Spinal cord (tissue), 10 donors: ENCODE measurements around the gene SPAG5. TPM values are rescaled to one million over a fixed set of nuclear protein-coding genes. Genes with fewer than 3 reads are reported as not detected.

Experiments used
- DNase-seq, 6 donors: peaks; one replicate each; pipeline versions ENCODE4 v3.0.0 to v3.0.0-alpha.2; 2013 to 2015; ENCODE audit warnings: low spot score in 6 of 6, low read depth in 4 of 6
- H3K27ac ChIP-seq: one replicate; pipeline ENCODE4 v1.5.1; 2013; ENCODE audit warnings: low read depth, low read length, control low read depth
- H3K27me3 ChIP-seq: one replicate; pipeline ENCODE4 v1.6.1; 2013; ENCODE audit warnings: low read length; ENCODE audit not compliant: control insufficient read depth, insufficient read depth
- H3K36me3 ChIP-seq: one replicate; pipeline ENCODE4 v1.6.1; 2013; ENCODE audit warnings: low read length; ENCODE audit not compliant: control insufficient read depth, insufficient read depth
- H3K4me1 ChIP-seq: one replicate; pipeline ENCODE4 v1.6.1; 2013; ENCODE audit warnings: low read length; ENCODE audit not compliant: control insufficient read depth, insufficient read depth
- H3K4me3 ChIP-seq: one replicate; pipeline ENCODE4 v1.5.1; 2013; ENCODE audit warnings: low read depth, low read length, control low read depth
- H3K9me3 ChIP-seq: one replicate; pipeline ENCODE4 v1.6.1; 2013; ENCODE audit warnings: low read length; ENCODE audit not compliant: control insufficient read depth, insufficient read depth
- WGBS: methylation state at CpG from one replicate; pipeline ENCODE4 v1.1.5; 2013; ENCODE audit warnings: missing lambda C conversion rate; ENCODE audit not compliant: insufficient coverage; 5-methylcytosine and 5-hydroxymethylcytosine counted together
- polyA plus RNA-seq, 2 donors: library from polyadenylated mRNA; unstranded; fragments of 120-200 nt; gene quantifications; one replicate each; pipeline ENCODE4 v1.2.1, GENCODE V29; 2013; ENCODE audit not compliant: insufficient read length in 2 of 2
- total RNA-seq, 2 donors: library from RNA; depleted of rRNA in 1 of 2; stranded (reverse); fragments of 120-200 nt in 1 of 2; fragments of >200 nt in 1 of 2; gene quantifications; one replicate each; pipeline versions ENCODE4 v1.2.3 to v1.2.4, GENCODE V29; 2013 to 2014
- donor health status: healthy.

SPAG5 gene
- total and polyA plus RNA-seq, 4 donors = 14.1 to 32.0 (median 25.8) TPM

- Histone ChIP-seq H3K4me1 (peaks cover 11% of the 10 kb centered on the region), H3K4me3 (no peak overlapping the region), H3K27me3 (no peaks in the 10 kb centered on the region), H3K36me3 (peaks cover 3% of the 10 kb centered on the region), H3K9me3 (no peaks in the 10 kb centered on the region), H3K27ac (no peak overlapping the region)
- DNase-seq = no peak
- WGBS = 92% methylated on average over 2 of the region's 2 CpGs
Observed at GRCh38 chr17:28527859-28528258, 71.0 kb downstream of the SPAG5 start.

Other genes with a start within 250 kb of the SPAG5 start
- 10 to 100 TPM; 40.3 to 84.4 TPM for gene POLDIP2, start 241.5 kb downstream of the SPAG5 start, total RNA-seq
- gene POLDIP2, start 241.5 kb downstream of the SPAG5 start, polyA plus RNA-seq = 10 to 100 TPM; 87.2 to 89.1 TPM
- not detected for gene SEBOX, start 233.8 kb downstream of the SPAG5 start, total RNA-seq
- gene SEBOX, start 233.8 kb downstream of the SPAG5 start, polyA plus RNA-seq = under 1 TPM in 1 of 2 donors, not detected in 1; 0.32 TPM
- gene VTN, start 228.7 kb downstream of the SPAG5 start, total RNA-seq = 1 to 10 TPM in 1 of 2 donors, under 1 TPM in 1; 0.40 to 3.0 TPM
- gene VTN, start 228.7 kb downstream of the SPAG5 start, polyA plus RNA-seq = 1 to 10 TPM; 2.1 to 2.9 TPM
- 10 to 100 TPM; 13.1 to 17.0 TPM for gene SARM1, start 227.3 kb downstream of the SPAG5 start, total RNA-seq
- gene SARM1, start 227.3 kb downstream of the SPAG5 start, polyA plus RNA-seq = 10 to 100 TPM; 51.5 to 52.0 TPM
- gene SLC46A1, start 192.8 kb downstream of the SPAG5 start, total RNA-seq = 10 to 100 TPM; 10.2 to 17.8 TPM
- 10 to 100 TPM; 26.2 to 32.5 TPM for gene SLC46A1, start 192.8 kb downstream of the SPAG5 start, polyA plus RNA-seq
- gene SLC13A2, start 125.4 kb downstream of the SPAG5 start, total RNA-seq = under 1 TPM in 1 of 2 donors, not detected in 1; 0.06 TPM
- gene SLC13A2, start 125.4 kb downstream of the SPAG5 start, polyA plus RNA-seq = under 1 TPM; 0.10 to 0.27 TPM
- gene FOXN1, start 92.7 kb downstream of the SPAG5 start, total RNA-seq = not detected
- gene FOXN1, start 92.7 kb downstream of the SPAG5 start, polyA plus RNA-seq = not detected
- gene UNC119, start 46.4 kb downstream of the SPAG5 start, total RNA-seq = 10 to 100 TPM; 33.1 to 58.9 TPM
- 10 to 100 TPM; 79.0 to 85.8 TPM for gene UNC119, start 46.4 kb downstream of the SPAG5 start, polyA plus RNA-seq
- 10 to 100 TPM; 34.3 to 40.4 TPM for gene PIGS, start 27.5 kb downstream of the SPAG5 start, total RNA-seq
- 10 to 100 TPM; 53.6 to 57.5 TPM for gene PIGS, start 27.5 kb downstream of the SPAG5 start, polyA plus RNA-seq
- 100 to 1,000 TPM; 217 to 674 TPM for gene ALDOC, start 22.1 kb downstream of the SPAG5 start, total RNA-seq
- 100 to 1,000 TPM; 578 to 619 TPM for gene ALDOC, start 22.1 kb downstream of the SPAG5 start, polyA plus RNA-seq
- gene RSKR, start 15.2 kb upstream of the SPAG5 start, total RNA-seq = 10 to 100 TPM; 12.4 to 13.7 TPM
- gene RSKR, start 15.2 kb upstream of the SPAG5 start, polyA plus RNA-seq = 10 to 100 TPM; 21.6 to 51.0 TPM
- 100 to 1,000 TPM in 1 of 2 donors, 10 to 100 TPM in 1; 87.8 to 108 TPM for gene BLTP2, start 46.1 kb upstream of the SPAG5 start, total RNA-seq
- gene BLTP2, start 46.1 kb upstream of the SPAG5 start, polyA plus RNA-seq = 10 to 100 TPM; 69.1 to 85.7 TPM
- gene SDF2, start 62.9 kb upstream of the SPAG5 start, total RNA-seq = 10 to 100 TPM; 43.3 to 72.1 TPM
- gene SDF2, start 62.9 kb upstream of the SPAG5 start, polyA plus RNA-seq = 10 to 100 TPM; 65.3 to 73.8 TPM
- gene SUPT6H, start 63.2 kb upstream of the SPAG5 start, total RNA-seq = 10 to 100 TPM; 46.8 to 48.5 TPM
- 10 to 100 TPM; 59.3 to 63.7 TPM for gene SUPT6H, start 63.2 kb upstream of the SPAG5 start, polyA plus RNA-seq
- gene PROCA1, start 112.9 kb upstream of the SPAG5 start, total RNA-seq = 1 to 10 TPM; 2.9 to 3.6 TPM
- 10 to 100 TPM; 11.8 to 17.4 TPM for gene PROCA1, start 112.9 kb upstream of the SPAG5 start, polyA plus RNA-seq
- 100 to 1,000 TPM in 1 of 2 donors, 10 to 100 TPM in 1; 30.0 to 111 TPM for gene RAB34, start 118.8 kb upstream of the SPAG5 start, total RNA-seq
- gene RAB34, start 118.8 kb upstream of the SPAG5 start, polyA plus RNA-seq = 10 to 100 TPM; 48.1 to 58.8 TPM
- gene RPL23A, start 121.0 kb upstream of the SPAG5 start, total RNA-seq = 1,000 to 10,000 TPM in 1 of 2 donors, 100 to 1,000 TPM in 1; 329 to 1,156 TPM
- 100 to 1,000 TPM; 576 to 608 TPM for gene RPL23A, start 121.0 kb upstream of the SPAG5 start, polyA plus RNA-seq
- 1 to 10 TPM; 3.0 to 5.1 TPM for gene TLCD1, start 127.2 kb upstream of the SPAG5 start, total RNA-seq
- gene TLCD1, start 127.2 kb upstream of the SPAG5 start, polyA plus RNA-seq = 1 to 10 TPM; 7.6 to 9.9 TPM
- gene NEK8, start 129.8 kb upstream of the SPAG5 start, total RNA-seq = 1 to 10 TPM; 1.5 to 3.0 TPM
- 1 to 10 TPM; 3.5 to 5.0 TPM for gene NEK8, start 129.8 kb upstream of the SPAG5 start, polyA plus RNA-seq
- gene TRAF4, start 145.0 kb upstream of the SPAG5 start, total RNA-seq = 10 to 100 TPM; 33.6 to 56.3 TPM
- gene TRAF4, start 145.0 kb upstream of the SPAG5 start, polyA plus RNA-seq = 100 to 1,000 TPM; 168 to 171 TPM
- 1 to 10 TPM; 4.3 to 7.9 TPM for gene FAM222B, start 243.8 kb upstream of the SPAG5 start, total RNA-seq
- 10 to 100 TPM; 31.7 to 33.1 TPM for gene FAM222B, start 243.8 kb upstream of the SPAG5 start, polyA plus RNA-seq